Fibroblast of peridontal ligament (primary cell): ENCODE results near the gene ZNF526.

Experiments used
- DNase-seq: peaks from one replicate; pipeline ENCODE4 v3.0.0-alpha.2; 2010; ENCODE audit errors: extremely low read depth

ZNF526 gene

GRCh38 chr19:42196011-42197001 is 23.8 kb upstream of the ZNF526 start:
- DNase-seq, result no peak

- DNase-seq, result no peak
Measured at GRCh38 chr19:42197375-42197817, 22.7 kb upstream of the ZNF526 start.

GRCh38 chr19:42198676-42199439 is 21.3 kb upstream of the ZNF526 start:
- no peak for DNase-seq

GRCh38 chr19:42199440-42200115 is 20.5 kb upstream of the ZNF526 start:
- DNase-seq, result no peak

- no peak for DNase-seq
Measured at GRCh38 chr19:42200116-42200715, 19.9 kb upstream of the ZNF526 start.

GRCh38 chr19:42201489-42202289 is 18.4 kb upstream of the ZNF526 start:
- DNase-seq, result no peak

GRCh38 chr19:42202290-42202880 is 17.7 kb upstream of the ZNF526 start:
- DNase-seq, result no peak

- no peak for DNase-seq
Measured at GRCh38 chr19:42203700-42204099, 16.4 kb upstream of the ZNF526 start.

GRCh38 chr19:42204664-42205063 is 15.4 kb upstream of the ZNF526 start:
- no peak for DNase-seq

- no peak for DNase-seq
Measured at GRCh38 chr19:42206871-42207755, 13.0 kb upstream of the ZNF526 start.

GRCh38 chr19:42207767-42208271 is 12.3 kb upstream of the ZNF526 start:
- peak; percentile 43 for DNase-seq

GRCh38 chr19:42208612-42209011 is 11.5 kb upstream of the ZNF526 start:
- no peak for DNase-seq

- DNase-seq, result no peak
Measured at GRCh38 chr19:42212886-42213285, 7.2 kb upstream of the ZNF526 start.

- no peak for DNase-seq
Measured at GRCh38 chr19:42214810-42215485, 5.2 kb upstream of the ZNF526 start.

- DNase-seq, result peak; percentile 12
Measured at GRCh38 chr19:42216653-42217519, 3.2 kb upstream of the ZNF526 start.

GRCh38 chr19:42217520-42218437 is 2.3 kb upstream of the ZNF526 start, which contains the start of gene DEDD2:
TSS of gene DEDD2 (minus strand) at chr19:42217677. CDS start at chr19:42217007, 670 bp downstream.
- DNase-seq, result peak; percentile 96
